Lung (tissue), 12 donors: ENCODE measurements around the gene PKNOX1. TPM values are rescaled to one million over a fixed set of nuclear protein-coding genes. Genes with fewer than 3 reads are reported as not detected.
"Not testable (repeated sequence)": the region's sequence is repeated elsewhere in the genome, so short reads cannot be mapped to it uniquely, and the experiment has no call there.

ENCODE experiments used
- ATAC-seq: fragments of 200-7000 bp; cut with Tn5 transposase; one replicate; pipeline ENCODE4 v1.9.1; 2020; ENCODE audit warnings: moderate number of reproducible peaks; ENCODE audit not compliant: insufficient read depth, low FRiP score
- DNase-seq, 3 donors: peaks; one replicate each; pipeline ENCODE4 v3.0.0-alpha.2; 2013 to 2017
- H3K27ac ChIP-seq, 2 donors: one replicate each; pipeline ENCODE4 v1.5.1; 2013; ENCODE audit warnings: mild to moderate bottlenecking in 2 of 2, moderate library complexity in 2 of 2, control low read depth in 1 of 2, inconsistent platforms in 1 of 2, low read depth in 1 of 2, low read length in 1 of 2
- H3K27me3 ChIP-seq, 3 donors: one replicate each; pipeline ENCODE4 v1.5.1; 2013; ENCODE audit warnings: low read length in 2 of 3; ENCODE audit not compliant: control insufficient read depth in 3 of 3, insufficient read depth in 3 of 3
- H3K36me3 ChIP-seq, 4 donors: one replicate each; pipeline ENCODE4 v1.5.1; 2013; ENCODE audit warnings: low read length in 4 of 4, mild to moderate bottlenecking in 1 of 4, moderate library complexity in 1 of 4; ENCODE audit not compliant: control insufficient read depth in 4 of 4, insufficient read depth in 4 of 4
- H3K4me1 ChIP-seq, 5 donors: one replicate each; pipeline ENCODE4 v1.5.1; 2013; ENCODE audit warnings: low read length in 5 of 5, mild to moderate bottlenecking in 2 of 5, moderate library complexity in 1 of 5; ENCODE audit not compliant: control insufficient read depth in 5 of 5, insufficient read depth in 5 of 5
- H3K4me3 ChIP-seq: one replicate; pipeline ENCODE4 v1.5.1; 2013; ENCODE audit warnings: mild to moderate bottlenecking, control low read depth, moderate library complexity
- H3K9ac ChIP-seq, 2 donors: one replicate each; pipeline ENCODE4 v1.5.1; 2013; ENCODE audit warnings: low read length in 2 of 2, control low read depth in 1 of 2; ENCODE audit not compliant: insufficient read depth in 1 of 2
- H3K9me3 ChIP-seq, 4 donors: one replicate each; pipeline ENCODE4 v1.5.1; 2013; ENCODE audit warnings: low read length in 3 of 4, mild to moderate bottlenecking in 1 of 4, moderate library complexity in 1 of 4; ENCODE audit not compliant: control insufficient read depth in 4 of 4, insufficient read depth in 3 of 4
- CTCF ChIP-seq: IDR thresholded peaks from 2 replicates; pipeline ENCODE4 v1.5.1; 2012; ENCODE audit warnings: mild to moderate bottlenecking; ENCODE audit errors: control extremely low read depth, extremely low read depth
- WGBS, 2 donors: extraction: QIAGEN DNeasy Blood & Tissue Kit; methylation state at CpG; one replicate each; pipeline ENCODE4 v1.1.7; 2013; 5-methylcytosine and 5-hydroxymethylcytosine counted together
- polyA plus RNA-seq, 2 donors: library from polyadenylated mRNA; stranded (reverse); fragments of 200-250 nt; gene quantifications; one replicate each; pipeline ENCODE4 v1.2.1, GENCODE V29; 2013
- total RNA-seq, 2 donors: library from RNA; depleted of rRNA in 1 of 2; stranded (reverse); fragments of >200 nt in 1 of 2; gene quantifications; one replicate each; pipeline ENCODE4 v1.2.1, GENCODE V29; 2014 to 2021
- donor health status: control.
- donor health status: control.
- donor health status: Bipolar disorder and iron deficiency.
- donor health status: healthy.
- donor health status: DM: yes; HTN: yes; CAD: no.

Gene PKNOX1
- total and polyA plus RNA-seq, 4 donors = 9.6 to 40.4 (median 14.2) TPM

DNA sequence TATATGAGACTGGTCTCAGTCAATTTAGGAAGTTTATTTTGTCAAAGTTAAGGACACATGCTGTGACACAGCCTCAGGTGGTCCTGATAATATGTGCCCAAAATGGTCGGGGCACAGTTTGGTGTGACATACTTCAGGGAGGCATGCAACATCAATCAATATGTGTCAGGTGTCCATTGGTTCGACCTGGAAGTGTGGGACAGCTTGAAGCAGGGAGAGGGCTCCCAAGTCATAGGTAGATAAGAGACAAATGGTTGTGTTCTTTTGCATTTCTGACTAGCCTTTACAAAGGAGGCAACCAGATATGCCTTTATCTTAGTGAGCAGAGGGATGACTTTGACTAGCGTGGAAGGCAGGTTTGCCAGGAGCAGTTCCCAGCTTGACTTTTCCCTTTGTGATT, 44.4 kb upstream of the PKNOX1 start:
- no peak for ATAC-seq
- TF ChIP-seq CTCF = no peak

GRCh38 chr21:42931560-42932235, 42.7 kb upstream of the PKNOX1 start:
- no peak overlapping the region for H3K27ac ChIP-seq
- H3K27me3 ChIP-seq = no peaks in the 10 kb centered on the region
- no peaks in the 10 kb centered on the region for H3K9me3 ChIP-seq
- WGBS, 2 donors = 68 to 86% methylated on average over 13 of the region's 13 CpGs
- no peak overlapping the region for H3K9ac ChIP-seq
- H3K4me1 ChIP-seq = peaks cover 0 to 28% (median 4%) of the 10 kb centered on the region in 5 donors
- ATAC-seq (no peak), DNase-seq (no peak)
- no peak for TF ChIP-seq CTCF
- no peaks in the 10 kb centered on the region for H3K36me3 ChIP-seq
- H3K4me3 ChIP-seq = no peak overlapping the region

More for the DNA sequence above, 44.4 kb upstream of the PKNOX1 start:
- 65 to 77% methylated on average over 3 of the region's 3 CpGs for WGBS, 2 donors
- H3K4me3 ChIP-seq = no peak overlapping the region
- H3K9ac ChIP-seq = no peak overlapping the region
- no peaks in the 10 kb centered on the region for H3K36me3 ChIP-seq
- no peaks in the 10 kb centered on the region for H3K9me3 ChIP-seq
- H3K27ac ChIP-seq = no peak overlapping the region
- no peak for DNase-seq
- H3K27me3 ChIP-seq = no peaks in the 10 kb centered on the region
- H3K4me1 ChIP-seq = peaks cover 0 to 24% (median 2%) of the 10 kb centered on the region in 5 donors

- ATAC-seq, H3K9ac ChIP-seq, DNase-seq, H3K27me3 ChIP-seq, H3K36me3 ChIP-seq, H3K27ac ChIP-seq, H3K4me3 ChIP-seq, H3K9me3 ChIP-seq: not testable (repeated sequence)
- peaks cover 0 to 36% (median 9%) of the 10 kb centered on the region in 5 donors for H3K4me1 ChIP-seq
- 91 to 95% methylated on average over 16 of the region's 16 CpGs for WGBS, 2 donors
Observed at GRCh38 chr21:42932378-42933136, 41.8 kb upstream of the PKNOX1 start.

GRCh38 chr21:42933137-42933970, 41.0 kb upstream of the PKNOX1 start:
- not testable (repeated sequence) for H3K36me3 ChIP-seq, H3K4me3 ChIP-seq, H3K27ac ChIP-seq, ATAC-seq, H3K27me3 ChIP-seq, H3K9me3 ChIP-seq
- DNase-seq = peak; percentile 18 to 84 (median 40)
- Histone ChIP-seq H3K9ac (peak overlapping the region in 1 of 2 donors; percentile 8), H3K4me1 (peaks cover 0 to 43% (median 14%) of the 10 kb centered on the region in 5 donors)
- 55 to 81% methylated on average over 7 to 9 of the region's 9 CpGs for WGBS, 2 donors

GRCh38 chr21:42933973-42934372, 40.4 kb upstream of the PKNOX1 start:
- DNase-seq, H3K27ac ChIP-seq, H3K9ac ChIP-seq, H3K36me3 ChIP-seq, H3K4me3 ChIP-seq, H3K27me3 ChIP-seq, ATAC-seq, H3K9me3 ChIP-seq: not testable (repeated sequence)
- peaks cover 0 to 49% (median 14%) of the 10 kb centered on the region in 5 donors for H3K4me1 ChIP-seq
- 94 to 96% methylated on average over 12 of the region's 12 CpGs for WGBS, 2 donors

- H3K27me3 ChIP-seq, H3K27ac ChIP-seq, H3K4me3 ChIP-seq, ATAC-seq, H3K9me3 ChIP-seq, H3K36me3 ChIP-seq, DNase-seq: not testable (repeated sequence)
- H3K9ac ChIP-seq = peak overlapping the region in 1 of 2 donors; percentile 42
- H3K4me1 ChIP-seq = peaks cover 0 to 60% (median 14%) of the 10 kb centered on the region in 5 donors
- 86 to 96% methylated on average over 1 to 5 of the region's 5 CpGs for WGBS, 2 donors
Observed at GRCh38 chr21:42936360-42936759, 38.0 kb upstream of the PKNOX1 start.
